Aortic smooth muscle cell (primary cell): Measurements from ENCODE around the gene DNALI1. TPM values are rescaled to one million over a fixed set of nuclear protein-coding genes. Genes with fewer than 3 reads are reported as not detected.

Experiments used
- total RNA-seq: library from RNA; depleted of rRNA; stranded (reverse); fragments of >200 nt; gene quantifications from 2 replicates; pipeline ENCODE4 v1.2.3, GENCODE V29; 2014

Gene DNALI1
- total RNA-seq = 4.4 and 8.7 TPM in 2 replicates

DNA sequence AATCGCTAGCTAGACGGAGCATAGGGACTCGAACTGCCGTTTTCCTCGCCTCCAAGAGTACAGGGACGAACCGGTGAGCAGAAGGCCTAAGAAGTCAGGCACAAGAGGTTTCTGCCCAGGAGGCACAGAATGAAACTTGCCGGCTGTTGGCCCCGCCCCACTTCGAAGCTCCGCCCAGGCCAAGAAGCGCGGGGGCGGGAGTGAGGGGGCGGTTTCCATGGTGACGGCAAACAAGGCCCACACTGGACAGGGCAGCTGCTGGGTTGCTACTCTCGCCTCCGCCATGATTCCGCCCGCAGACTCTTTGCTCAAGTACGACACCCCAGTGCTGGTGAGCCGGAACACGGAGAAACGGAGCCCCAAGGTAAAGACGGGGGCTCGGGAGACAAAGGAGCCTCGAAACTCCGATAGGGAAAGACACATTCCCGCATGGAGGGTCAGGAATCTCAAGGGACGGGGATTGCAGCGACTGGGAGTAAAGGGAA lies at the start of gene DNALI1:
Gene DNALI1 (plus strand): TSS at position 229 of the 485 bp plus-strand sequence. CDS start 55 bp downstream, at position 284.

DNA sequence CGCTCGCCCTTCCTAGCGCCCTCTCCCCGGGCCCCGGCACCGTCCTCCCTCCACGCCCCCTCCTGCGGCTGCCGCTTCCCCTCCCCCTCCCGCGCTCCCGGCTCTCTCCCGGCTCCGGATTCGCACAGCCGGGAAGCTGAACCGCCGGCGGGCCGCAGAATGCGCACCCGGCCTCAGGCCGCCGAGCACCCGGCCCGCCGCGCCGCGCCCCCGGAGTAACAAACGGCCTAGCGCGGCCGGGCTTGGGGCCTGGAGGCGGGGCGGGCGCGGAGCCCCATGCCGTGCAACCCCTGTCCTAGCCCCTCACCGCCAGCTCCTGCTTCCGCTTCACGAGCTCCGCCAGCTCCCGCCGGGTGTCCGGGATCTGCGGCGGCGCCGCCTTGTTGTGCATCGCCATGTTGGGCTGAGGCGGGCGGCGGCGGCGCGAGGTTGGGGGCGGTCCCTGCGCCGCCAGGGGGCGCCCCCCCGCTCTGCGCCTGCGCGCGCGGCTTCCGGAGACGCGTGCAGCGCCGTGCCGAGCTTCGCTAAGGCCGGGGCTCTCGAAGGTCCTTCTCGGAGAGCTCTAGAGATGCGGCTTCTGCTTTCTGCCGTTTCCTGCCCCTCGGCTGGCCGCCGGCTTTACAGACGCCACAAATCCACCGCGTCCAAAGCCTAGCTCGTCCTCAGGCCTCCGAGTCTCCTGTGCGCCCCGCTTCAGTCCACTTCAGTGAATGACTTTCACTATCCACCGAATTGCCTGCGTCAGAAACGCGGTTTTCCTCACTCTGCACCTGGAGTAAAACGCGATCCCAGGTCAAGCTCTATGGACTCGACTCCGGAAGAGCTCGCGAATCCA lies 42.2 kb upstream of the DNALI1 start, which contains the start of gene MEAF6:
Gene MEAF6 (minus strand): TSS at position 417 of the 835 bp plus-strand sequence. CDS start 20 bp downstream, at position 397.

DNA sequence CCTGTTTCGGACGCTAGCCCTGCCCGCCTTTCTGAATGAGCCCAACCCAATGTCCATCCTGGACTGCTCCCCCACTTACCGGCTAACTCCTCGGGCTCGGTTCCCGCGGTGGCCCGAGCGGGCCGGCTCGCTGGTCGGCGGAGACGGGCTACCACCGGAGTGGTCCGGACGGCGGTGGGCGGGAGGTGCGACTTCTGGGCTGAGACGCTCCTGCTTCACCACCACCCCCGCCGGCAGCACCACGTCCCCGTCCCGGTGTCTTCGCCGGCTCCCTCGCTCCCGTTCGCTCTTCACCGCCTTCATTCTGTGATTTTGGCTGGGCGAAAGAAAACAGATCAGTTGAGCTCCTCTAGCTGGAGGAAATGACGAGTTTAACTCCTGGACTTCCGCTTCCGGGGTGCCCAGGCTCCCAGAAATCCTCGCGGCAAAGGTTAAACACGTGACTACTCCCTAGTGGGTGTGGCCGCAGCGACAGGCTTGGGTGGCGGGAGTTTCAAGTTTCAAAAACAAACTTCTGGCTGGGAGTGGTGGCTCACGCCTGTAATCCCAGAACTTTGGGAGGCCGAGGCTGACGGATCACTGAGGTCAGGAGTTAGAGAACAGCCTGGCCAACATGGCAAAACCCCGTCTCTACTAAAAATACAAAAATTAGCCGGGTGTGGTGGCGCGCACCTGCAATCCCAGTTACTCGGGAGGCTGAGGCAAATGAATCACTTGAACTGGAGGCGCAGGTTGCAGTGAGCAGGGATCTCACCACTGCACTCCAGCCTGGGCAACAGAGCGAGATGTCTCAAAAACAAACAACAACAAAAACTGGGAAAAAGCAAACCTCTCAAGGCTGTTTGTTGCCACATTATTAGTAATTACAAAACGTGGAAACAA lies 2.6 kb upstream of the DNALI1 start, which contains the start of gene SNIP1:
Gene SNIP1 (minus strand): TSS at position 367 of the 882 bp plus-strand sequence. CDS start 64 bp downstream, at position 303.

DNA sequence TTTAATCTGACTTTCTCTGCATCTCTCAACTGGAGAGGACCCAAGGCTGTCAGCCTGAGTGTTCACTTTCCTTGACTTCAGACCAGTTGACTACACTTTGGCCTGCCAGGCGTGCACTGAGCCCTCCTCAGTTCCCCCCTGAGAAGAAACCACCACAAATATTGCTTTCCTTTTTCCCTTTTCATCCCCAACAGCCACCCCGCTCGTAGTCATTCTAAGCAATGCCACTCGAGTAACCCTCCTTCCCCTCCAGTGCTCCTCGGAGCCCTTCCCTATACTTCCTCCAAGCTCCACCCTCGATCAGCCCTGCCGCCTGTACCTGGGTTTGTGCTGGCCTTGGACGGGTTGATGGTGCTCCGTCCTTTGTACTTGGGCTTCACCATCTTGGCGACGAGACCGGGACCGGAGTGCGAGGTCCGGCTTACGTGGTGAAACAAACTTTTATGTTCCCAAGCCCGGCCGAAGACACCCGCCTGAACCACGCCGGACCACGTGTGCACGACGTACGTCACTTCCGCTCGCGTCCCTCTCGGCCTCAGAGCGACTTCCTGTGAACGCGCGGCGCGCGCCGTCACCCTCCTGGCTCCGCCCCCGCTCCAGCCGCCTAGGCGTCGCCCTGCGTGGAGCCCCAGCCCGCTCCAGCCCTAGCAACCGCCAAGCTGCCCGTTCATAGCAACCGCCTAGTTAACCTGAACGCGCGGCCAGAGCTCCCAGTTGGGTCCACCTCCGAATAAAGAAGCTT lies 38.9 kb downstream of the DNALI1 start, which contains the start of gene GNL2:
Gene GNL2 (minus strand): TSS at position 498 of the 742 bp plus-strand sequence. CDS start 115 bp downstream, at position 383.

Other genes starting within 250 kb of the DNALI1 start
- gene ZC3H12A, start 82.4 kb upstream of the DNALI1 start, total RNA-seq = 8.6 and 9.9 TPM in 2 replicates
- gene MEAF6, start 42.2 kb upstream of the DNALI1 start, total RNA-seq = 50.1 and 54.7 TPM in 2 replicates
- 13.2 and 14.8 TPM in 2 replicates for gene SNIP1, start 2.6 kb upstream of the DNALI1 start, total RNA-seq
- gene GNL2, start 39.0 kb downstream of the DNALI1 start, total RNA-seq = 79.1 and 111 TPM in 2 replicates
- 0.06 TPM in 1 of 2 replicates, not detected in the other for gene RSPO1, start 78.0 kb downstream of the DNALI1 start, total RNA-seq
- gene CDCA8, start 135.6 kb downstream of the DNALI1 start, total RNA-seq = 4.5 and 6.1 TPM in 2 replicates
- not detected in 2 replicates for gene EPHA10, start 208.2 kb downstream of the DNALI1 start, total RNA-seq
- 0.99 and 2.2 TPM in 2 replicates for gene MANEAL, start 236.9 kb downstream of the DNALI1 start, total RNA-seq